Measurements from ENCODE around the gene WDR33. TPM values are rescaled to one million over a fixed set of nuclear protein-coding genes. Genes with fewer than 3 reads are reported as not detected.

Gene WDR33
- polyA plus RNA-seq, 1 donor, result 28.3 TPM

- DNase-seq, result no peak
Observed at GRCh38 chr2:127670055-127670956, 140.7 kb downstream of the WDR33 start.

- DNase-seq, result no peak
Observed at GRCh38 chr2:127669056-127669455, 141.9 kb downstream of the WDR33 start.

- DNase-seq, result no peak
Observed at GRCh38 chr2:127665267-127665893, 145.6 kb downstream of the WDR33 start.

- no peak for DNase-seq
Observed at GRCh38 chr2:127664895-127665225, 146.1 kb downstream of the WDR33 start.

- no peak for DNase-seq
Observed at GRCh38 chr2:127664065-127664894, 146.7 kb downstream of the WDR33 start.

- DNase-seq, result no peak
Observed at GRCh38 chr2:127663566-127664064, 147.4 kb downstream of the WDR33 start.

GRCh38 chr2:127662937-127663565 lies 147.9 kb downstream of the WDR33 start:
- no peak for DNase-seq

GRCh38 chr2:127661949-127662510 lies 148.9 kb downstream of the WDR33 start:
- no peak for DNase-seq

GRCh38 chr2:127661072-127661649 lies 149.8 kb downstream of the WDR33 start:
- DNase-seq, result no peak

GRCh38 chr2:127660291-127660578 lies 150.7 kb downstream of the WDR33 start:
- no peak for DNase-seq

- DNase-seq, result no peak
Observed at GRCh38 chr2:127659408-127660290, 151.3 kb downstream of the WDR33 start.

- DNase-seq, result no peak
Observed at GRCh38 chr2:127658641-127659407, 152.1 kb downstream of the WDR33 start.

GRCh38 chr2:127658146-127658545 lies 152.8 kb downstream of the WDR33 start:
- no peak for DNase-seq

- DNase-seq, result no peak
Observed at GRCh38 chr2:127657232-127657595, 153.8 kb downstream of the WDR33 start.

GRCh38 chr2:127656569-127657231 lies 154.3 kb downstream of the WDR33 start:
- DNase-seq, result no peak

GRCh38 chr2:127655209-127656073 lies 155.5 kb downstream of the WDR33 start:
- no peak for DNase-seq

GRCh38 chr2:127654838-127655175 lies 156.2 kb downstream of the WDR33 start:
- no peak for DNase-seq

GRCh38 chr2:127654084-127654837 lies 156.7 kb downstream of the WDR33 start:
- no peak for DNase-seq

Measured in hindlimb muscle (tissue), 1 donor.